H9 (cell line): ENCODE data around the gene LRRC7. TPM values are rescaled to one million over a fixed set of nuclear protein-coding genes. Genes with fewer than 3 reads are reported as not detected.

ENCODE experiments used
- DNase-seq: peaks from one replicate; pipeline ENCODE4 v3.0.0-alpha.2; 2017
- H2AFZ ChIP-seq: one replicate; pipeline ENCODE4 v1.6.1; 2013; ENCODE audit warnings: mild to moderate bottlenecking, low read length, control low read depth, moderate library complexity
- H2AK5ac ChIP-seq: 2 replicates; pipeline ENCODE4 v1.6.1; 2013; ENCODE audit warnings: low read length, control low read depth, mixed read lengths; ENCODE audit not compliant: insufficient read length
- H2BK120ac ChIP-seq: one replicate; pipeline ENCODE4 v1.6.1; 2013; ENCODE audit warnings: low read depth, mild to moderate bottlenecking, low read length, control low read depth, inconsistent platforms; ENCODE audit not compliant: poor library complexity, severe bottlenecking
- H2BK12ac ChIP-seq: 2 replicates; pipeline ENCODE4 v1.6.1; 2013; ENCODE audit warnings: low read length, control low read depth, mixed read lengths, low read depth; ENCODE audit not compliant: insufficient read length
- H2BK15ac ChIP-seq: 2 replicates; pipeline ENCODE4 v1.6.1; 2013; ENCODE audit warnings: low read depth, low read length, control low read depth
- H2BK20ac ChIP-seq: one replicate; pipeline ENCODE4 v1.6.1; 2013; ENCODE audit warnings: low read depth, mild to moderate bottlenecking, low read length, control low read depth, inconsistent platforms; ENCODE audit not compliant: poor library complexity, severe bottlenecking
- H2BK5ac ChIP-seq: 2 replicates; pipeline ENCODE4 v1.6.1; 2013; ENCODE audit warnings: low read length, control low read depth, mixed read lengths; ENCODE audit not compliant: insufficient read length
- H3K14ac ChIP-seq: 2 replicates; pipeline ENCODE4 v1.6.1; 2013; ENCODE audit warnings: low read length, control low read depth; ENCODE audit not compliant: insufficient read depth
- H3K18ac ChIP-seq: 2 replicates; pipeline ENCODE4 v1.6.1; 2013; ENCODE audit warnings: low read depth, mild to moderate bottlenecking, mixed read lengths, low read length, control low read depth; ENCODE audit not compliant: insufficient read length
- H3K23ac ChIP-seq: 2 replicates; pipeline ENCODE4 v1.6.1; 2013; ENCODE audit warnings: low read length, control low read depth, mixed read lengths, low read depth; ENCODE audit not compliant: insufficient read length
- H3K23me2 ChIP-seq: 2 replicates; pipeline ENCODE4 v1.6.1; 2013; ENCODE audit warnings: low read depth, mild to moderate bottlenecking, mixed read lengths, low read length, control low read depth; ENCODE audit not compliant: insufficient read length, poor library complexity, severe bottlenecking
- H3K27ac ChIP-seq: 2 replicates; pipeline ENCODE4 v1.5.1; 2013; ENCODE audit warnings: low read length, control low read depth, mixed read lengths, low read depth; ENCODE audit not compliant: insufficient read length
- H3K27me3 ChIP-seq: 2 replicates; pipeline ENCODE4 v1.6.1; 2013; ENCODE audit warnings: low read length, control low read depth, inconsistent platforms; ENCODE audit not compliant: insufficient read depth
- H3K4ac ChIP-seq: 2 replicates; pipeline ENCODE4 v1.6.1; 2013; ENCODE audit warnings: low read depth, mild to moderate bottlenecking, control low read depth, inconsistent platforms, low read length, moderate library complexity
- H3K4me1 ChIP-seq: 2 replicates; pipeline ENCODE4 v1.6.1; 2013; ENCODE audit warnings: low read length, control low read depth, inconsistent platforms; ENCODE audit not compliant: insufficient read depth
- H3K4me2 ChIP-seq: 2 replicates; pipeline ENCODE4 v1.6.1; 2013; ENCODE audit warnings: low read length, control low read depth, mixed read lengths; ENCODE audit not compliant: insufficient read length, insufficient read depth
- H3K56ac ChIP-seq: 2 replicates; pipeline ENCODE4 v1.6.1; 2013; ENCODE audit warnings: low read depth, mild to moderate bottlenecking, mixed read lengths, low read length, control low read depth; ENCODE audit not compliant: insufficient read length
- H3K79me1 ChIP-seq: 2 replicates; pipeline ENCODE4 v1.6.1; 2013; ENCODE audit warnings: low read depth, mild to moderate bottlenecking, moderate library complexity, low read length, control low read depth, inconsistent platforms; ENCODE audit not compliant: insufficient read depth, poor library complexity, severe bottlenecking
- H3K79me2 ChIP-seq: 2 replicates; pipeline ENCODE4 v1.6.1; 2013; ENCODE audit warnings: low read length, control low read depth, inconsistent platforms; ENCODE audit not compliant: insufficient read depth
- H3K9ac ChIP-seq: 2 replicates; pipeline ENCODE4 v1.6.1; 2013; ENCODE audit warnings: low read length, control low read depth, mixed read lengths; ENCODE audit not compliant: insufficient read length; ENCODE audit errors: extremely low read depth
- H3K9me3 ChIP-seq: one replicate; pipeline ENCODE4 v1.6.1; 2013; ENCODE audit warnings: low read depth, low read length, inconsistent platforms; ENCODE audit not compliant: control insufficient read depth
- H3T11ph ChIP-seq: one replicate; pipeline ENCODE4 v1.6.1; 2013; ENCODE audit warnings: mild to moderate bottlenecking, low read length, control low read depth, inconsistent platforms
- H4K20me1 ChIP-seq: one replicate; pipeline ENCODE4 v1.6.1; 2013; ENCODE audit not compliant: control insufficient read depth, insufficient read length, insufficient read depth
- H4K5ac ChIP-seq: 2 replicates; pipeline ENCODE4 v1.6.1; 2013; ENCODE audit warnings: low read depth, mild to moderate bottlenecking, mixed read lengths, low read length, control low read depth; ENCODE audit not compliant: insufficient read length
- H4K8ac ChIP-seq: replicated peaks from 2 replicates; pipeline ENCODE4 v1.6.1; 2013; ENCODE audit warnings: low read length, control low read depth, mixed read lengths, low read depth; ENCODE audit not compliant: insufficient read length
- H4K91ac ChIP-seq: 2 replicates; pipeline ENCODE4 v1.6.1; 2013; ENCODE audit warnings: low read depth, mild to moderate bottlenecking, moderate library complexity, mixed read lengths, low read length, control low read depth; ENCODE audit not compliant: insufficient read length
- H3K27ac Mint-ChIP-seq, 3 experiments: 2 replicates in 2 of 3; 3 replicates in 1 of 3; pipeline ENCODE4 v1.8.0; 2020 to 2021; ENCODE audit warnings: mixed read lengths in 3 of 3, mild to moderate bottlenecking in 1 of 3, moderate library complexity in 1 of 3
- H3K27me3 Mint-ChIP-seq: 2 replicates; pipeline ENCODE4 v1.8.0; 2021; ENCODE audit warnings: low read depth, mild to moderate bottlenecking, moderate library complexity, mixed read lengths
- H3K36me3 Mint-ChIP-seq, 3 experiments: 2 replicates in 2 of 3; 3 replicates in 1 of 3; pipeline ENCODE4 v1.8.0; 2020 to 2021; ENCODE audit warnings: low read depth in 3 of 3, mixed read lengths in 3 of 3; ENCODE audit not compliant: insufficient read depth in 1 of 3
- H3K4me1 Mint-ChIP-seq, 2 experiments: 2 replicates each; pipeline ENCODE4 v1.8.0; 2020; ENCODE audit warnings: mixed read lengths in 2 of 2
- H3K4me3 Mint-ChIP-seq, 2 experiments: 2 replicates in 1 of 2; 3 replicates in 1 of 2; pipeline ENCODE4 v1.8.0; 2020 to 2021; ENCODE audit warnings: mild to moderate bottlenecking in 2 of 2, mixed read lengths in 2 of 2, moderate library complexity in 1 of 2
- H3K9me3 Mint-ChIP-seq, 2 experiments: 2 replicates in 1 of 2; 3 replicates in 1 of 2; pipeline ENCODE4 v1.8.0; 2020; ENCODE audit warnings: mild to moderate bottlenecking in 2 of 2, mixed read lengths in 2 of 2, moderate library complexity in 1 of 2
- WGBS: extraction: QIAGEN DNeasy Blood & Tissue Kit; methylation state at CpG from one replicate; pipeline ENCODE4 v1.1.7; 2013; ENCODE audit warnings: missing lambda C conversion rate, low lambda C conversion rate, mixed read lengths; ENCODE audit not compliant: insufficient read length; ENCODE audit errors: extremely low coverage; 5-methylcytosine and 5-hydroxymethylcytosine counted together
- total RNA-seq: library from RNA; stranded (reverse); gene quantifications from 2 replicates; pipeline ENCODE4 v1.2.1, GENCODE V29; 2021
- TF ChIP-seq, protein P1 (sequence below): fragments of 200-600 bp; sonication (generic); conservative IDR thresholded peaks from 3 replicates; pipeline ENCODE4 v1.8.0; 2021; ENCODE audit warnings: antibody characterized with exemption, mild to moderate bottlenecking

LRRC7 gene
- total RNA-seq, 1 experiment from 2014 or later = not detected

DNA sequence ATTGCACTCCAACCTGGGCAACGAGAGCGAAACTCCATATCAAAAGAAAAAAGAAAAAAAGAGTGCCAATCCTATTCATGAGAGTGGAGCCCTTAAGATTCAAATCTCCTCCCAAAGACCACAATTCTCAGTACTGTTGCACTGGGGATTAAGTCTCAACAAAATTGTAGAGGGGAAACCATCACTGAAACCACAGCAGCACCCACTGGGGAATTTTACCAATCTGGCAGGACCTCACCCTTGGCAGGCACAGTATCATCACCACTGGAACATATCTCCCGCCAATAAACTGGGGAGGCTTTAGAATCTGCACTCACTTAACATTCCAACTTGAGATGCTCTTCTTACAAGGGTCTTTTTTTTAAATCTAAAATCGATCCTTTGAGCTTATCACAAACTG, 596.6 kb downstream of the LRRC7 start:
- H3K23ac ChIP-seq = no peak overlapping the region
- no peak overlapping the region for H3K56ac ChIP-seq
- Mint-ChIP-seq H3K9me3 (no peaks in the 10 kb centered on the region), H3K36me3 (peaks cover 2 to 14% (median 13%) of the 10 kb centered on the region in 3 experiments; a peak in 5 of 7 replicates), H3K27ac (no peak overlapping the region; a peak in 1 of 7 replicates), H3K4me3 (no peak overlapping the region), H3K27me3 (no peaks in the 10 kb centered on the region), H3K4me1 (peaks cover 10 to 12% of the 10 kb centered on the region in 2 experiments)
- H2BK120ac ChIP-seq = no peak overlapping the region
- no peaks in the 10 kb centered on the region for H3K79me2 ChIP-seq
- no peaks in the 10 kb centered on the region for H4K20me1 ChIP-seq
- no peaks in the 10 kb centered on the region for H3K27me3 ChIP-seq
- no peak overlapping the region for H2AFZ ChIP-seq
- no peaks in the 10 kb centered on the region for H3K79me1 ChIP-seq
- no peaks in the 10 kb centered on the region for H3K4me1 ChIP-seq
- H3K23me2 ChIP-seq = no peaks in the 10 kb centered on the region
- H2AK5ac ChIP-seq = no peak overlapping the region
- WGBS = no CpG with 5 or more reads among the region's 4 CpGs
- TF ChIP-seq, protein P1, sequence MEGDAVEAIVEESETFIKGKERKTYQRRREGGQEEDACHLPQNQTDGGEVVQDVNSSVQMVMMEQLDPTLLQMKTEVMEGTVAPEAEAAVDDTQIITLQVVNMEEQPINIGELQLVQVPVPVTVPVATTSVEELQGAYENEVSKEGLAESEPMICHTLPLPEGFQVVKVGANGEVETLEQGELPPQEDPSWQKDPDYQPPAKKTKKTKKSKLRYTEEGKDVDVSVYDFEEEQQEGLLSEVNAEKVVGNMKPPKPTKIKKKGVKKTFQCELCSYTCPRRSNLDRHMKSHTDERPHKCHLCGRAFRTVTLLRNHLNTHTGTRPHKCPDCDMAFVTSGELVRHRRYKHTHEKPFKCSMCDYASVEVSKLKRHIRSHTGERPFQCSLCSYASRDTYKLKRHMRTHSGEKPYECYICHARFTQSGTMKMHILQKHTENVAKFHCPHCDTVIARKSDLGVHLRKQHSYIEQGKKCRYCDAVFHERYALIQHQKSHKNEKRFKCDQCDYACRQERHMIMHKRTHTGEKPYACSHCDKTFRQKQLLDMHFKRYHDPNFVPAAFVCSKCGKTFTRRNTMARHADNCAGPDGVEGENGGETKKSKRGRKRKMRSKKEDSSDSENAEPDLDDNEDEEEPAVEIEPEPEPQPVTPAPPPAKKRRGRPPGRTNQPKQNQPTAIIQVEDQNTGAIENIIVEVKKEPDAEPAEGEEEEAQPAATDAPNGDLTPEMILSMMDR = no peak
- H3K9me3 ChIP-seq = no peaks in the 10 kb centered on the region
- H3K18ac ChIP-seq = no peak overlapping the region
- no peak overlapping the region for H3K4ac ChIP-seq
- no peak overlapping the region for H2BK12ac ChIP-seq
- H2BK20ac ChIP-seq = no peak overlapping the region
- H2BK5ac ChIP-seq = no peak overlapping the region
- no peak overlapping the region for H3K14ac ChIP-seq
- DNase-seq = no peak
- H3T11ph ChIP-seq = no peak overlapping the region
- H3K27ac ChIP-seq = no peak overlapping the region
- no peak overlapping the region for H2BK15ac ChIP-seq
- no peak overlapping the region for H4K8ac ChIP-seq
- no peak overlapping the region for H3K9ac ChIP-seq
- H3K4me2 ChIP-seq = no peak overlapping the region
- H4K91ac ChIP-seq = no peak overlapping the region
- H4K5ac ChIP-seq = no peak overlapping the region
